ENCODE data around the gene NPPA. TPM values are rescaled to one million over a fixed set of nuclear protein-coding genes. Genes with fewer than 3 reads are reported as not detected.

Gene NPPA
- total RNA-seq, 1 experiment from 2014 or later = not detected

- TF ChIP-seq RAD21 (IDR thresholded peaks at IDR 0.05; ENCODE audit: low read depth) (no peak), EGR1 (IDR thresholded peaks at IDR 0.05; ENCODE audit: low read depth) (no peak), ZFX (IDR thresholded peaks at IDR 0.05) (no peak), YY1 (IDR thresholded peaks at IDR 0.05; ENCODE audit: extremely low read depth, insufficient replicate concordance, low read depth, low read length) (no peak), POLR2AphosphoS5 (IDR thresholded peaks at IDR 0.05; ENCODE audit: low read depth, low read length) (no peak), EZH2phosphoT487 (IDR thresholded peaks at IDR 0.05; ENCODE audit: borderline replicate concordance) (no peak), POLR2A (IDR thresholded peaks at IDR 0.05; ENCODE audit: borderline replicate concordance, extremely low read depth, insufficient read depth, insufficient read length) (no peak), SRF (IDR thresholded peaks at IDR 0.05; ENCODE audit: low read depth) (no peak), SIN3A (IDR thresholded peaks at IDR 0.05; ENCODE audit: low read depth) (no peak), ZBTB33 (IDR thresholded peaks at IDR 0.05; ENCODE audit: extremely low read depth, insufficient replicate concordance, low read length) (no peak), JUND (IDR thresholded peaks at IDR 0.05) (no peak), ATF3 (IDR thresholded peaks at IDR 0.05) (no peak)
- DNase-seq (ENCODE audit: low read depth, low spot score) (no peak), ATAC-seq (no peak)
- no peak overlapping the region for H3K27ac ChIP-seq (ENCODE audit: low read depth, low read length)
- no peak overlapping the region for H3K4me2 ChIP-seq (ENCODE audit: low read length)
- BruUV-seq (replicated peaks) = no TSS peak
- H3K36me3 ChIP-seq (ENCODE audit: control insufficient read depth in 1 of 2, insufficient read depth in 2 of 2, low read length in 2 of 2) = peaks cover 5 to 15% of the 10 kb centered on the region in 2 experiments; a peak in 2 of 4 replicates
- no peaks in the 10 kb centered on the region for H3K9me3 ChIP-seq (ENCODE audit: control insufficient read depth in 1 of 2, insufficient read depth in 1 of 2, low read depth in 1 of 2, low read length in 2 of 2)
- no peak overlapping the region for H3K4me3 ChIP-seq (replicated peaks in 1 of 2; ENCODE audit: low read depth in 1 of 2, low read length in 2 of 2)
- no peaks in the 10 kb centered on the region for H3K9me2 ChIP-seq (ENCODE audit: insufficient read depth)
- intact Hi-C loops (cut with micrococcal nuclease) = loop anchor here (10.0 kb wide), 2 partner anchors 371 to 799 kb away; no protein-coding TSS in a partner anchor
- H3K79me2 ChIP-seq (ENCODE audit: insufficient read depth, low read length) = no peaks in the 10 kb centered on the region
- H3K4me1 ChIP-seq (ENCODE audit: control insufficient read depth in 1 of 2, insufficient read depth in 2 of 2, low read length in 2 of 2) = no peaks in the 10 kb centered on the region
- no peaks in the 10 kb centered on the region for H3K27me3 ChIP-seq (ENCODE audit: insufficient read depth, low read length)
- H3K9ac ChIP-seq (ENCODE audit: low read length) = no peak overlapping the region
- ChIA-PET RAD21 (ENCODE audit: low non-redundant PET in 1 of 2, low total read pairs in 2 of 2, uncharacterized antibody in 2 of 2, unreplicated experiment in 2 of 2) (no interaction called here), POLR2A (no interaction called here), CTCF (no interaction called here)
- H4K20me1 ChIP-seq (ENCODE audit: insufficient read depth) = no peaks in the 10 kb centered on the region
- H2AFZ ChIP-seq (ENCODE audit: low read depth, low read length, poor library complexity, severe bottlenecking) = no peak overlapping the region
These were observed 13.7 kb downstream of the NPPA start for GRCh38 chr1:11833900-11834299.
